Measurements from ENCODE around the gene CRELD2. TPM values are rescaled to one million over a fixed set of nuclear protein-coding genes. Genes with fewer than 3 reads are reported as not detected.
A peak's percentile ranks its signal among the peaks of the same experiment; 100 is the strongest.

The CRELD2 gene
- total RNA-seq, 6 experiments from 2014 or later: 67.9 to 86.8 (median 78.5) TPM

DNA sequence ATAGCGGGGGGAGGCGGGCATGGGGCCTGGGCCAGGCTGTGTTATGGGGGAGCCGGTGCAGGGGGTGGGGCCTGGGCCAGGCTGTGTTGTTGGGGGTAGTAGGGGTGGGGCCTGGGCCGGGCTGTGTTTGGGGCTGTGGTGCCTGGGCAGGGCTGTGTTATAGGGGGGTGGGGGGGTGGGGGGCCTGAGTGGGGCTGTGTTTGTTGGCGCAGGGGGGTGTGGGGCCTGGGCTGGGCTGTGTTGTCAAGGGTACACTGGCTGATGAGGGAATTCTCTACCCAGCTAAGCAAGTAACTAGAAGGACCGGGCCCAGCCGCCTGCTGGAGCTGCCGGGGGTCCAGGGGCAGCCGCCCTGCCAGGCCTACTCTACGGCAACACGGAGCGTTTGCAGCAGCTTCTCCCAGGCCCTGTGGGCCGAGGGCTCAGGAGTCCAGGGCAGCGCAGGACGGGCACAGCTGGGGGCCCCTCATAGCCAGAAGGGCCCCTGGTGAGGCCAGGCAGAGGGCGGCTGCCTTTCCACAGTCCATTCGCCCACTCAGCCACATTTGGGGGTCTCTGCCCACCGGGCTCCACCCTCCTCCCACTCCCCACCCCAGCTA is 32.1 kb downstream of the CRELD2 start:
- Mint-ChIP-seq H3K27me3 (ENCODE audit: insufficient read depth) (no peaks in the 10 kb centered on the region; the same call in 1 of the 2 replicates), H3K36me3 (ENCODE audit: low read depth) (no peaks in the 10 kb centered on the region), H3K9me3 (no peaks in the 10 kb centered on the region), H3K27ac (no peak overlapping the region), H3K4me1 (ENCODE audit: low read depth) (peaks cover 10% of the 10 kb centered on the region), H3K4me3 (no peak overlapping the region)
- DNase-seq: no peak
- TF ChIP-seq, protein P1, sequence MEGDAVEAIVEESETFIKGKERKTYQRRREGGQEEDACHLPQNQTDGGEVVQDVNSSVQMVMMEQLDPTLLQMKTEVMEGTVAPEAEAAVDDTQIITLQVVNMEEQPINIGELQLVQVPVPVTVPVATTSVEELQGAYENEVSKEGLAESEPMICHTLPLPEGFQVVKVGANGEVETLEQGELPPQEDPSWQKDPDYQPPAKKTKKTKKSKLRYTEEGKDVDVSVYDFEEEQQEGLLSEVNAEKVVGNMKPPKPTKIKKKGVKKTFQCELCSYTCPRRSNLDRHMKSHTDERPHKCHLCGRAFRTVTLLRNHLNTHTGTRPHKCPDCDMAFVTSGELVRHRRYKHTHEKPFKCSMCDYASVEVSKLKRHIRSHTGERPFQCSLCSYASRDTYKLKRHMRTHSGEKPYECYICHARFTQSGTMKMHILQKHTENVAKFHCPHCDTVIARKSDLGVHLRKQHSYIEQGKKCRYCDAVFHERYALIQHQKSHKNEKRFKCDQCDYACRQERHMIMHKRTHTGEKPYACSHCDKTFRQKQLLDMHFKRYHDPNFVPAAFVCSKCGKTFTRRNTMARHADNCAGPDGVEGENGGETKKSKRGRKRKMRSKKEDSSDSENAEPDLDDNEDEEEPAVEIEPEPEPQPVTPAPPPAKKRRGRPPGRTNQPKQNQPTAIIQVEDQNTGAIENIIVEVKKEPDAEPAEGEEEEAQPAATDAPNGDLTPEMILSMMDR (IDR thresholded peaks at IDR 0.05): no peak

DNA sequence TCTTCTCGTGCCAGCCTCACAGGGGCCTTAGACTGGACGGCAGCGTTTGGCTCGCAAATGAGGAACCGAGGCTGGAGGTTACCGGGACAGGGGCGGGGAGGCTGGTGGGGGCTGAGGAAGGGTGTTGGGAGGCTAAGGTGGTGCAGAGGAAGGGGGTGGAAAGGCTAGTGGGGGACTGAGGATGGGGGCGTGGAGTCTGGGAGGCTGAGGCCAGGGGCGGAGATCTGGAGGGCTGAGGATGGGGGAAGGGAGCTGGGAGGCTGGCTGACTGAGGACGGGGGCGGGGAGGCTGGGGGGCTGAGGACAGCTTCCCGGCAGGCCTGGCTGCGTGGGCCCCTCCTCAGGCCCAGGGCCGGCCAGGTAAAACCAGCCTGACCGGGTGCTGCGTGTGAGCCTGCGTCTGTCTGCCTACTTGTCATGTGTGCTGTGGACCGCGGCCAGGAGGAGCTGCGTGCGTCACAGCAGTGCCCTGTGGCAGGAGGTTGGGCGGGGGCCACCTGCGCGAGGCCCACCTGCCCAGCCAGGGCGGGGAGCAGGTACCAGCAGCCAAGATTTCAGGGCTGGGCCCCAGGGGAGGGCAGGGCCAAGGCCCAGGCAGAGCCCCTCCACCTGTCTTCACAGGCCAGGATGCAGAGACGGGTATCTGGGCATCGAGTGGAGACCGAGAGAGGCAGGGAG is 32.7 kb downstream of the CRELD2 start:
- Mint-ChIP-seq H3K27ac (no peak overlapping the region), H3K36me3 (ENCODE audit: low read depth) (no peaks in the 10 kb centered on the region), H3K9me3 (no peaks in the 10 kb centered on the region), H3K4me1 (ENCODE audit: low read depth) (peaks cover 10% of the 10 kb centered on the region), H3K27me3 (ENCODE audit: insufficient read depth) (no peaks in the 10 kb centered on the region), H3K4me3 (no peak overlapping the region)
- no peak for DNase-seq
- TF ChIP-seq, protein P1 (IDR thresholded peaks at IDR 0.05): no peak

DNA sequence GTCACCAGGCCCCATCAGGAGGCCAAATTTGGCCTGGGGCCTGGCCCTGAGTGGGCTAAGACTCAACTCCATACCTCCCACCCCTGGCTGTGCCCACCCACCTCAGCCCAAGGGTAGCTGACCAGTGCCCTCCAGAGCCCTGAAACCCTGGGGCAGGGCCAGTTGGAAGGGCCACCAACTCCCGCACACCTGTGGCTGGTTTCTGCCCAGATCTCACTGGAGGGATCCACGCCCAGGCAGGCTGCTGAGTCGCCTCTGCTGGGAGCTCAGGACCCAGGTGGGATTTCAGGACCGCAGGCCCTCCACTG is 33.2 kb downstream of the CRELD2 start:
- no peaks in the 10 kb centered on the region for H3K27me3 Mint-ChIP-seq (ENCODE audit: insufficient read depth)
- DNase-seq: no peak
- no peaks in the 10 kb centered on the region for H3K9me3 Mint-ChIP-seq
- H3K27ac Mint-ChIP-seq: peak overlapping the region; percentile 69; the same call in 1 of the 2 replicates
- TF ChIP-seq, protein P1 (IDR thresholded peaks at IDR 0.05): no peak
- no peaks in the 10 kb centered on the region for H3K36me3 Mint-ChIP-seq (ENCODE audit: low read depth)
- no peak overlapping the region for H3K4me3 Mint-ChIP-seq
- peaks cover 10% of the 10 kb centered on the region for H3K4me1 Mint-ChIP-seq (ENCODE audit: low read depth)

DNA sequence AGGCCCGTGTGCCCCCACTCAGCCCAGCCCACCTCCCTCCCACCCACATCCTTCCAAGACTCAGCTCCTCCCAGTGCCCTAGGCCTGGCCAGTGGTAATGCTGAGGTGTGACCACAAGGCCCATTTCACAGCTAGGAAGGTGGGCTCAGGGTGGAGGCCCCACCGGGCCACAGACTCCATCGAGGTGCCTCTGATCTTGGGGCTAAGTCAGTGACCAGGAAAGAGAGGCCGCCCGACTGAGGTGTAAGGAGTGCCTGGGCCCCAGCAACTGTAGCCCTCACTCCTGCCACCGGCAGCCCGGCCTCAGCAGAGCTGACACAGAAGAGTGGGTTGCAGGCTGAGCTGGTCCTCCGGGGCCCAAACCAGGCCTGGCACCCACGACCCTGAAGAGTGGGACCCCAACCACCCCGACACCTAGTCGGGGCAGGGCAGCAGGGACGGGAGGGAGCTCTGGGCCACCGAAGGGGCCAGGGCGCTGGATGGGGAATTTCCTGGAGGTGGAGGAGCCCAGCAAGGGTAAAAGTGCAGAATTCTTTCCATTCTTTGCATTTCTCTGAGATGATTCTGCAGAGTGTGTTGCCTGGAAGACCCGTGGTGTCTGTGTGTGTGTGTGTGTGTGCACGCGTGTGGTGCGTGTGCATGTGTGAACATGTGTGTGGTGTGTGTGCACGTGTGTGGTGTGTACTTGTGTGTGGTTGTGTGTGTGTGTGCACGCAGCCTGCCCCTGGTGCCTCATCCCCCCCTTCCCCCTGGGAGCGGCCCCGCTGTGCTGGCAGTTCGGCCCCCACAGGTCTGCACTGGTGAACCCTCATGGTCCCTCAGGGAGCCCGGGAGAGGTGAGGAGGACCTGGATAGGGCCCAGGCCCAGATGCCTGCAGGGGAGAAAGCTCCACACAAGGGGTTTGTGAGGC is 33.8 kb downstream of the CRELD2 start:
- TF ChIP-seq, protein P1 (IDR thresholded peaks at IDR 0.05): no peak
- Mint-ChIP-seq H3K4me3 (no peak overlapping the region), H3K9me3 (no peaks in the 10 kb centered on the region), H3K27me3 (ENCODE audit: insufficient read depth) (no peaks in the 10 kb centered on the region), H3K4me1 (ENCODE audit: low read depth) (peaks cover 10% of the 10 kb centered on the region), H3K36me3 (ENCODE audit: low read depth) (no peaks in the 10 kb centered on the region), H3K27ac (peak overlapping the region; percentile 69)
- DNase-seq: peak; percentile 75

DNA sequence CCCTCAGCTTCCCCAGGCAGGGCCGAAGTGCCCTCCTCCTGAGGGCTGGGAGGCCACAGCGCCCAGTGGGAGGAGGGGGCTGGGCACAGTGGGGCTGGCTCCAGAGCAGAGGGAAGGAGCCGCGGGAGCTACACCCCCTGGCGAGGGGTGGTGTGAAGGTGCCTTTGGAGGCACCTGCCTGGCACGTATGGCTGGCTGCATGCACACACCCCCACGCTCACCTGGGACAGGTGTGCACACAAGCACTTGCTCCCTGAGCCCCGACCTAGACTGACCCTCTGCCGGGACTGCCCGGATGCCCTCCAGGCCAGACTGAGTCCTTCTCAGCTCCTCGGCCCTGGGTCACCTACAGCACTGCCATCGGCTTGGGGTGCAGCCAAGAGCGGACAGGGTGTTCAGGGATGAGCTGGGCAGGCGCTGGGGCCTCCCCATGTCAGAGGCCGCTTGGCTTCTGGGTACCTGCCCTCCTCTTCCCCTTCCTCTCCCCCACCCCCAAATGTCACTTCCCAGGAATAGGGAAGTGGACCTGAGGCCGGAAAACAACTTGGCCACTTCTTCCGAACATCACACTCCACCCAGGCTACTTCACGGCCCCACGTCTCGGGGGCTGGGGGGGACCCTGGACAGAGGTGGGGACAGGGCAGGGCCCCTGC is 34.7 kb downstream of the CRELD2 start:
- TF ChIP-seq, protein P1 (IDR thresholded peaks at IDR 0.05): no peak
- no peak for DNase-seq
- no peak overlapping the region for H3K4me3 Mint-ChIP-seq
- H3K36me3 Mint-ChIP-seq (ENCODE audit: low read depth): no peaks in the 10 kb centered on the region
- no peak overlapping the region for H3K27ac Mint-ChIP-seq
- H3K4me1 Mint-ChIP-seq (ENCODE audit: low read depth): peaks cover 10% of the 10 kb centered on the region
- no peaks in the 10 kb centered on the region for H3K27me3 Mint-ChIP-seq (ENCODE audit: insufficient read depth)
- H3K9me3 Mint-ChIP-seq: no peaks in the 10 kb centered on the region

Data from HFFc6 (cell line).